Measurements from ENCODE around the gene COL24A1. TPM values are rescaled to one million over a fixed set of nuclear protein-coding genes. Genes with fewer than 3 reads are reported as not detected.

Gene COL24A1
- 0.10 TPM for polyA plus RNA-seq (2013, experiment 1 of 2)
- polyA plus RNA-seq (2013, experiment 2 of 2) = 0.13 TPM

DNA sequence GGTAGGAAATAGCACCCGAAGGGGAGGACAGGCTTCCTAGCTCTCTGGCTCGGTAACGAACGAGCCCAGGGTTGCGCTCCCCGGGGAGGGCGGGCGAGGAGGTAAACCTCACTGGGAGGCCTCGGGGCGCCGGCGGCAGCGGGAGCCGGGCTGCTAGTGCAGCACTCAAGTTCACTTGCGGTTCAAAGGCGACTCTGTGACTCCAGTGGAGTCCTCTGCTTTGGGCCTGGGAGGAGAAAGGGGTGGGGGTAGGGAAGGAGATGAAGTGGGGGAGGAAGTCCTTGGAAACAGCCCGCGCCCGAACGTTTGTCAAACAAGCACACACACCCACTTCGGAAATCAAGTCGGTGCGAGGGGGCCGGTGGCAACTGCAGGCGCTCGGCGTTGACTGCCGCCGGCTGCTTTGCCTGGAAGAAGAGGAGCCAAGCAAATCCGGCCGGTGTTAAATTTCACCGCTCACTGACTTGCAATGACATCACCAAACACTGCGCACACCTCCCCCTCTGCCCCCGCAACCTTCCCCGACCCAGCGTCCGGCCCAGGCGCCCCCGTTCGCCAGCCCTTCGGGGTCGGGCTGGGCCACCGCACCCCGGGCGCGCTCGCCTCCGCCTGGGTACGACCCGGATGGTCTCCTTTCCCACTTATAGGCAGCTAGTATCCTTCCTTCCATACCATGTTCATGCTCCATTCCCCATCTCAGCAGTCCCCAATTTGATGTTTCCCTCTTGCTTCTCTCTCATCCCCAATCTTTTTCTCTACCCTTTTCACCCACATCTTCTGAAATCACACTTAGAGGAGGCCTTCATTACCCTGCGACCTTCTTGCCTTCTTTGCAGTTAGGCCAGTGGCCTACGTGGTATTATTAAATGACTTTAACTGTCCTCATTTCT is at the start of gene COL24A1:
TSS of gene COL24A1 (minus strand) at position 207 of the 890 bp plus-strand sequence. CDS start 376 bp downstream, outside the sequence.
- Histone ChIP-seq H4K5ac (ENCODE audit: low read length) (no peak within 1 kb of the TSS), H3K27me3 (ENCODE audit: insufficient read depth, low read length, poor library complexity) (peaks cover 9% of the 10 kb centered on the region), H3K4me2 (ENCODE audit: low read length) (peak within 1 kb of the TSS; percentile 83), H3K18ac (ENCODE audit: low read length) (no peak within 1 kb of the TSS), H2AK5ac (ENCODE audit: low read length) (no peak within 1 kb of the TSS), H2BK15ac (replicated peaks; ENCODE audit: low read depth) (no peak within 1 kb of the TSS), H3K27ac (ENCODE audit: low read depth, low read length) (no peak within 1 kb of the TSS), H3K9ac (ENCODE audit: low read length) (peak within 1 kb of the TSS; percentile 54), H3K79me2 (ENCODE audit: control insufficient read depth, insufficient read depth, low read length) (no peaks in the 10 kb centered on the region), H3K4me1 (ENCODE audit: control insufficient read depth, low read depth, low read length) (peaks cover 2% of the 10 kb centered on the region), H3K23ac (ENCODE audit: low read length) (peak within 1 kb of the TSS; percentile 37), H3K36me3 (ENCODE audit: control insufficient read depth, insufficient read depth, low read length) (no peaks in the 10 kb centered on the region), H4K8ac (ENCODE audit: low read depth, low read length) (no peak within 1 kb of the TSS), H3K4ac (ENCODE audit: low read depth, low read length) (no peak within 1 kb of the TSS), H3K4me3 (ENCODE audit: low read length) (peak within 1 kb of the TSS; percentile 21), H3K56ac (ENCODE audit: low read length) (peak within 1 kb of the TSS; percentile 69), H2BK120ac (ENCODE audit: low read depth, low read length) (no peak within 1 kb of the TSS), H2BK5ac (ENCODE audit: low read length) (no peak within 1 kb of the TSS), H3K79me1 (ENCODE audit: low read length) (no peaks in the 10 kb centered on the region)
- WGBS (ENCODE audit: extremely low coverage, insufficient coverage, low lambda C conversion rate) = no CpG with 5 or more reads among the region's 52 CpGs
- DNase-seq = peak; percentile 87

- Histone ChIP-seq H3K27me3 (ENCODE audit: insufficient read depth, low read length, poor library complexity) (no peaks in the 10 kb centered on the region), H3K4ac (ENCODE audit: low read depth, low read length) (no peak overlapping the region), H2BK120ac (ENCODE audit: low read depth, low read length) (no peak overlapping the region), H3K36me3 (ENCODE audit: control insufficient read depth, insufficient read depth, low read length) (no peaks in the 10 kb centered on the region), H3K4me1 (ENCODE audit: control insufficient read depth, low read depth, low read length) (no peaks in the 10 kb centered on the region), H4K8ac (ENCODE audit: low read depth, low read length) (no peak overlapping the region), H3K27ac (ENCODE audit: low read depth, low read length) (no peak overlapping the region), H3K18ac (ENCODE audit: low read length) (no peak overlapping the region), H3K79me1 (ENCODE audit: low read length) (no peaks in the 10 kb centered on the region), H3K79me2 (ENCODE audit: control insufficient read depth, insufficient read depth, low read length) (no peaks in the 10 kb centered on the region), H3K4me3 (ENCODE audit: low read length) (no peak overlapping the region), H2BK5ac (ENCODE audit: low read length) (no peak overlapping the region), H2AK5ac (ENCODE audit: low read length) (no peak overlapping the region), H3K23ac (ENCODE audit: low read length) (no peak overlapping the region), H4K5ac (ENCODE audit: low read length) (no peak overlapping the region), H3K4me2 (ENCODE audit: low read length) (no peak overlapping the region), H3K9ac (ENCODE audit: low read length) (no peak overlapping the region), H2BK15ac (replicated peaks; ENCODE audit: low read depth) (no peak overlapping the region), H3K56ac (ENCODE audit: low read length) (no peak overlapping the region)
- whole genome bisulfite sequencing (ENCODE audit: extremely low coverage, insufficient coverage, low lambda C conversion rate) = no CpG with 5 or more reads among the region's 3 CpGs
- DNase-seq = no peak
Measured at GRCh38 chr1:86205741-86206140, 49.2 kb upstream of the COL24A1 start.

DNA sequence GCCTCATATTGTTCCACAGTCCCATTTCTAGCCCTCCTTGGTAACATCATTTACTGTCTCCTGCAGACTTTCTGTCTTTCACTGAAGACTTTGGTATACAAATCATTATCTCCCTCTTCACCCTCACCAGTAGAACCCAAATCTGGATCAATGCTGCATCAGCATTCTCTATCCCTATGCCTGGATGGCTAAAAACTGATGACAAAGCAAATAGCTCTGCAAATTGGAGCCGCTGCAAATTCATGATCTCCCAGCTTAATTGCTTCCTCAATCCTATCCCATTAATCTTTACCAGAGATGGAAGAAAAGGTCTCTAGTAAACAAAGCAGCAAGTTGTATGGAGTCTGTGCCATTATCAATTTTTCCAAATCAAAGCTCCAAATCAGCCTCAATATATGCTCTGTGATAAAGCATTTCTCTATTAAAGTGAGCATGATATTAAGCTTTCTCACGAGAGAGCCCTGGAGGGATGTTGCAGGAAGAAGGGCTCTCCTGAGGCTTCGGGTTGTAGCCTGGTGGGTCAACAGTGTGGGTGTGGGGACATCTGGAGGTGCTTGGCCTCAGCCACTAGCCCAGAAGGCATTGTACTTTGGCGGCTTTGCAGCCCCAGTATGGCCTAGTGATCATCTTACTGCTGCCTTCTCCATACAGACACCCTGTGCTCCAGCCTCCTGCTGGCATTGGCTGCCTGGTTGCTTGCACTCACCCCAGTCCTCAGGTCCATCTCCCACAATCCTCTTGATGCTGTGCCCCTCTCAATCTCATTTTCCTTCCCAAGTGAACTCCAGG is 46.2 kb upstream of the COL24A1 start:
- H2AK5ac ChIP-seq (ENCODE audit: low read length) = no peak overlapping the region
- no peak overlapping the region for H3K23ac ChIP-seq (ENCODE audit: low read length)
- no peak overlapping the region for H3K27ac ChIP-seq (ENCODE audit: low read depth, low read length)
- no peak overlapping the region for H2BK5ac ChIP-seq (ENCODE audit: low read length)
- no peak overlapping the region for H3K18ac ChIP-seq (ENCODE audit: low read length)
- H3K4ac ChIP-seq (ENCODE audit: low read depth, low read length) = no peak overlapping the region
- no peak for DNase-seq
- no CpG with 5 or more reads among the region's 4 CpGs for WGBS (ENCODE audit: extremely low coverage, insufficient coverage, low lambda C conversion rate)
- no peaks in the 10 kb centered on the region for H3K4me1 ChIP-seq (ENCODE audit: control insufficient read depth, low read depth, low read length)
- H2BK15ac ChIP-seq (replicated peaks; ENCODE audit: low read depth) = no peak overlapping the region
- no peak overlapping the region for H3K9ac ChIP-seq (ENCODE audit: low read length)
- H4K8ac ChIP-seq (ENCODE audit: low read depth, low read length) = no peak overlapping the region
- no peak overlapping the region for H3K4me2 ChIP-seq (ENCODE audit: low read length)
- H3K56ac ChIP-seq (ENCODE audit: low read length) = no peak overlapping the region
- H3K79me2 ChIP-seq (ENCODE audit: control insufficient read depth, insufficient read depth, low read length) = no peaks in the 10 kb centered on the region
- no peak overlapping the region for H4K5ac ChIP-seq (ENCODE audit: low read length)
- no peak overlapping the region for H3K4me3 ChIP-seq (ENCODE audit: low read length)
- H3K79me1 ChIP-seq (ENCODE audit: low read length) = no peaks in the 10 kb centered on the region
- no peaks in the 10 kb centered on the region for H3K27me3 ChIP-seq (ENCODE audit: insufficient read depth, low read length, poor library complexity)
- H3K36me3 ChIP-seq (ENCODE audit: control insufficient read depth, insufficient read depth, low read length) = no peaks in the 10 kb centered on the region
- no peak overlapping the region for H2BK120ac ChIP-seq (ENCODE audit: low read depth, low read length)

DNA sequence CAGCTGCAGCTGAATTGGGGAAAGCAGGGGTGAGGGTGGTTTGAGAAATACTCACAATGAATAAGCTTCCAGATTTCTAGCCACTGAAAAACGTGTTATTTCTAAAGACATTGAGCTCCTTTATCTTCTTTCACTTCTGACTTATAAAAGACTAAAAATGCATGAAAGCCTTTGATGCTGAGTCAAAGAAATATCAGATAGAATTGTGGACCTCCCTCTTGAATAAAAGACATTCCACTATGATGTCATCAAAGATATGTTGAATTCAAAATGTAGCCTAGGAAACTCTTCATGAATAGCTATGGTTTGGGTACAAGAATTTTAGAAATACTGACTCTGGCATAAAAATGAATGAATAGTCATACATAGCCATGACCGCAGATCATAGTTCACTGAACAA is 44.7 kb upstream of the COL24A1 start:
- H3K79me2 ChIP-seq (ENCODE audit: control insufficient read depth, insufficient read depth, low read length) = no peaks in the 10 kb centered on the region
- H3K4me1 ChIP-seq (ENCODE audit: control insufficient read depth, low read depth, low read length) = no peaks in the 10 kb centered on the region

GRCh38 chr1:86200901-86201300 is 44.3 kb upstream of the COL24A1 start:
- DNase-seq = no peak
- Histone ChIP-seq H3K4me2 (ENCODE audit: low read length) (no peak overlapping the region), H3K79me2 (ENCODE audit: control insufficient read depth, insufficient read depth, low read length) (no peaks in the 10 kb centered on the region), H3K79me1 (ENCODE audit: low read length) (no peaks in the 10 kb centered on the region), H3K4ac (ENCODE audit: low read depth, low read length) (no peak overlapping the region), H3K4me1 (ENCODE audit: control insufficient read depth, low read depth, low read length) (no peaks in the 10 kb centered on the region), H2BK15ac (replicated peaks; ENCODE audit: low read depth) (no peak overlapping the region), H2BK120ac (ENCODE audit: low read depth, low read length) (no peak overlapping the region), H3K18ac (ENCODE audit: low read length) (no peak overlapping the region), H3K36me3 (ENCODE audit: control insufficient read depth, insufficient read depth, low read length) (no peaks in the 10 kb centered on the region), H2AK5ac (ENCODE audit: low read length) (no peak overlapping the region), H3K9ac (ENCODE audit: low read length) (no peak overlapping the region), H2BK5ac (ENCODE audit: low read length) (no peak overlapping the region), H3K56ac (ENCODE audit: low read length) (no peak overlapping the region), H3K23ac (ENCODE audit: low read length) (no peak overlapping the region), H3K27me3 (ENCODE audit: insufficient read depth, low read length, poor library complexity) (no peaks in the 10 kb centered on the region), H3K4me3 (ENCODE audit: low read length) (no peak overlapping the region), H3K27ac (ENCODE audit: low read depth, low read length) (no peak overlapping the region), H4K8ac (ENCODE audit: low read depth, low read length) (no peak overlapping the region), H4K5ac (ENCODE audit: low read length) (no peak overlapping the region)
- WGBS (ENCODE audit: extremely low coverage, insufficient coverage, low lambda C conversion rate) = no CpG with 5 or more reads among the region's 8 CpGs

More for the DNA sequence above, 44.7 kb upstream of the COL24A1 start:
- DNase-seq = no peak
- no peaks in the 10 kb centered on the region for H3K36me3 ChIP-seq (ENCODE audit: control insufficient read depth, insufficient read depth, low read length)
- H3K27ac ChIP-seq (ENCODE audit: low read depth, low read length) = no peak overlapping the region
- H2BK120ac ChIP-seq (ENCODE audit: low read depth, low read length) = no peak overlapping the region
- H3K4me2 ChIP-seq (ENCODE audit: low read length) = no peak overlapping the region
- no peak overlapping the region for H3K18ac ChIP-seq (ENCODE audit: low read length)
- no peaks in the 10 kb centered on the region for H3K79me1 ChIP-seq (ENCODE audit: low read length)
- no peak overlapping the region for H4K5ac ChIP-seq (ENCODE audit: low read length)
- H2BK15ac ChIP-seq (replicated peaks; ENCODE audit: low read depth) = no peak overlapping the region
- H3K9ac ChIP-seq (ENCODE audit: low read length) = no peak overlapping the region
- no peak overlapping the region for H2BK5ac ChIP-seq (ENCODE audit: low read length)
- no peak overlapping the region for H3K4me3 ChIP-seq (ENCODE audit: low read length)
- H3K23ac ChIP-seq (ENCODE audit: low read length) = no peak overlapping the region
- H3K27me3 ChIP-seq (ENCODE audit: insufficient read depth, low read length, poor library complexity) = no peaks in the 10 kb centered on the region
- H2AK5ac ChIP-seq (ENCODE audit: low read length) = no peak overlapping the region
- H4K8ac ChIP-seq (ENCODE audit: low read depth, low read length) = no peak overlapping the region
- H3K56ac ChIP-seq (ENCODE audit: low read length) = no peak overlapping the region
- no CpG with 5 or more reads among the region's 2 CpGs for WGBS (ENCODE audit: extremely low coverage, insufficient coverage, low lambda C conversion rate)
- H3K4ac ChIP-seq (ENCODE audit: low read depth, low read length) = no peak overlapping the region

All from mesendoderm (in vitro differentiated cells).